GM12878 (cell line): ENCODE data around the gene STAG1. TPM values are rescaled to one million over a fixed set of nuclear protein-coding genes. Genes with fewer than 3 reads are reported as not detected.

ENCODE experiments used
- ATAC-seq: fragments of 200-7000 bp; cut with Tn5 transposase; 3 replicates; pipeline ENCODE4 v1.9.1; 2020; ENCODE audit warnings: mild to moderate bottlenecking, moderate library complexity
- BruUV-seq: library from RNA; stranded (reverse); fragments of 400-500 nt; replicated peaks from 2 replicates; lab custom pipeline; 2021; lab: Mats Ljungman, UMichigan
- CTCF ChIA-PET: fragments of 300-600 bp; sonication (Branson Sonifier 250); formaldehyde crosslinking; extraction: SDS; loops from one replicate; lab custom pipeline; 2021; ENCODE audit warnings: inconsistent platforms; lab: Yijun Ruan, JAX
- POLR2A ChIA-PET: fragments of 350-600 bp; formaldehyde crosslinking; extraction: SDS; loops from one replicate; lab custom pipeline; 2021; ENCODE audit warnings: inconsistent platforms; lab: Charles Lee
- RAD21 ChIA-PET: fragments of 300-600 bp; sonication (Branson Sonifier 250); formaldehyde crosslinking; loops from one replicate; lab custom pipeline; 2023; ENCODE audit warnings: antibody characterized with exemption; ENCODE audit not compliant: unreplicated experiment; lab: Charles Lee
- SMC1A ChIA-PET: fragments of 300-600 bp; sonication (Branson Sonifier 250); formaldehyde crosslinking; loops from one replicate; lab custom pipeline; 2023; ENCODE audit not compliant: unreplicated experiment, uncharacterized antibody; lab: Charles Lee
- DNase-seq: peaks from one replicate; pipeline ENCODE4 v3.0.0-alpha.2; 2011; ENCODE audit warnings: low read depth, low spot score
- FAIRE-seq: peaks from 3 replicates; lab custom pipeline; 2011; peaks lifted over from hg19 to GRCh38; lab: Jason Lieb, UNC
- H2AFZ ChIP-seq: 2 replicates; pipeline ENCODE4 v1.6.0; 2011; ENCODE audit warnings: low read depth, low read length, control low read depth; ENCODE audit not compliant: control insufficient read depth
- H3K27ac ChIP-seq: 2 replicates; pipeline ENCODE4 v1.5.1; 2011; ENCODE audit warnings: control low read depth; ENCODE audit not compliant: control insufficient read depth, insufficient read depth
- H3K27me3 ChIP-seq, 2 experiments: replicated peaks in 1 of 2; 2 replicates each; pipeline versions ENCODE4 v1.6.0 to v1.6.1; 2011; ENCODE audit warnings: low read length in 1 of 2; ENCODE audit not compliant: control insufficient read depth in 2 of 2, insufficient read depth in 2 of 2
- H3K36me3 ChIP-seq, 2 experiments: 2 replicates each; pipeline ENCODE4 v1.5.1; 2011; ENCODE audit warnings: low read length in 1 of 2; ENCODE audit not compliant: control insufficient read depth in 2 of 2, insufficient read depth in 2 of 2
- H3K4me1 ChIP-seq: 2 replicates; pipeline ENCODE4 v1.6.1; 2011; ENCODE audit warnings: mild to moderate bottlenecking, low read length, moderate library complexity, mixed read lengths; ENCODE audit not compliant: control insufficient read depth, insufficient read depth
- H3K4me2 ChIP-seq: 2 replicates; pipeline ENCODE4 v1.6.0; 2011; ENCODE audit warnings: control low read depth; ENCODE audit not compliant: control insufficient read depth, insufficient read depth
- H3K4me3 ChIP-seq: fragments of 200-600 bp; sonication (generic); 2 replicates; pipeline ENCODE4 v1.5.1; 2016
- H3K79me2 ChIP-seq: 2 replicates; pipeline ENCODE4 v1.6.0; 2011; ENCODE audit warnings: low read length; ENCODE audit not compliant: control insufficient read depth, insufficient read depth
- H3K9ac ChIP-seq: 2 replicates; pipeline ENCODE4 v1.8.0; 2011; ENCODE audit warnings: low read length, control low read depth, mixed read lengths; ENCODE audit not compliant: control insufficient read depth, insufficient read depth
- H3K9me3 ChIP-seq: replicated peaks from 3 replicates; pipeline ENCODE4 v1.5.1; 2011; ENCODE audit warnings: mild to moderate bottlenecking, low read length; ENCODE audit not compliant: control insufficient read depth, insufficient read depth
- H4K20me1 ChIP-seq: 2 replicates; pipeline ENCODE4 v1.6.0; 2011; ENCODE audit not compliant: control insufficient read depth, insufficient read depth
- CBX5 ChIP-seq: sonication (generic); IDR thresholded peaks from 2 replicates; pipeline ENCODE4 v1.6.1; 2016; ENCODE audit warnings: low read depth, moderate library complexity, mild to moderate bottlenecking, inconsistent platforms
- E4F1 ChIP-seq: fragments of 450-650 bp; IDR thresholded peaks from 2 replicates; pipeline ENCODE4 v1.6.1; 2018; ENCODE audit warnings: borderline replicate concordance, mild to moderate bottlenecking; ENCODE audit not compliant: partially characterized antibody
- HSF1 ChIP-seq: fragments of 150-350 bp; IDR thresholded peaks from 2 replicates; pipeline ENCODE4 v1.6.1; 2014; ENCODE audit warnings: mild to moderate bottlenecking, low read depth, low read length
- IKZF2 ChIP-seq, 2 experiments: fragments of 450-650 bp; IDR thresholded peaks; 2 replicates each; pipeline ENCODE4 v1.6.1; 2017; ENCODE audit warnings: mild to moderate bottlenecking in 2 of 2, moderate library complexity in 2 of 2
- IRF3 ChIP-seq: fragments of 450-650 bp; IDR thresholded peaks from 2 replicates; pipeline ENCODE4 v1.6.1; 2014; ENCODE audit warnings: mild to moderate bottlenecking
- NKRF ChIP-seq: fragments of 450-650 bp; conservative IDR thresholded peaks from 2 replicates; pipeline ENCODE4 v1.6.1; 2017; ENCODE audit warnings: mild to moderate bottlenecking, moderate library complexity
- PAX8 ChIP-seq: fragments of 450-650 bp; IDR thresholded peaks from 2 replicates; pipeline ENCODE4 v1.6.1; 2017; ENCODE audit warnings: mild to moderate bottlenecking, moderate library complexity
- POU2F2 ChIP-seq: IDR thresholded peaks from 3 replicates; pipeline ENCODE4 v1.6.1; 2011; ENCODE audit warnings: low read depth, mild to moderate bottlenecking, low read length, borderline replicate concordance
- SUPT20H ChIP-seq: IDR thresholded peaks from 2 replicates; pipeline ENCODE4 v1.6.1; 2011; ENCODE audit warnings: low read depth, mild to moderate bottlenecking, low read length, moderate library complexity, borderline replicate concordance; ENCODE audit not compliant: control insufficient read depth
- TCF7 ChIP-seq: IDR thresholded peaks from 2 replicates; pipeline ENCODE4 v1.6.1; 2014; ENCODE audit warnings: antibody characterized with exemption, borderline replicate concordance
- WRNIP1 ChIP-seq: IDR thresholded peaks from 2 replicates; pipeline ENCODE4 v1.6.1; 2011; ENCODE audit warnings: low read depth, low read length, improper control_type of control experiment, borderline replicate concordance
- ZZZ3 ChIP-seq: IDR thresholded peaks from 2 replicates; pipeline ENCODE4 v1.6.1; 2011; ENCODE audit warnings: low read depth; ENCODE audit not compliant: control insufficient read depth, insufficient read length
- WGBS: methylation state at CpG from one replicate; pipeline ENCODE4 v1.1.6; 2016; ENCODE audit warnings: low lambda C conversion rate; ENCODE audit not compliant: insufficient replicate concordance, insufficient coverage; ENCODE audit errors: missing lambda C conversion rate; 5-methylcytosine and 5-hydroxymethylcytosine counted together
- in situ Hi-C: fragments of 300-500 bp; cut with MboI; formaldehyde crosslinking; loops from 9 replicates; pipeline ENCODE4 v1.14.3; 2018; ENCODE audit warnings: mixed read lengths
- intact Hi-C: fragments of 100-400 bp; cut with micrococcal nuclease; formaldehyde crosslinking; loops from one replicate; pipeline ENCODE4 v1.14.2; 2022; ENCODE audit not compliant: unreplicated experiment
- polyA plus RNA-seq, 11 experiments: library from polyadenylated mRNA; depleted of rRNA in 4 of 11; unstranded in 6 of 11; stranded (reverse) in 5 of 11; fragments of >200 nt; fragmentation: Nextera tagmentation in 4 of 11; fragmentation: Illumina TruSeq in 1 of 11; extraction: Ambion mirVana in 4 of 11; extraction: Trizol in 1 of 11; gene quantifications; 1 replicate in 1 of 11; 2 replicates in 10 of 11; pipeline versions ENCODE4 v1.2.1 to v1.2.3, GENCODE V29; 2011 to 2016; ENCODE audit warnings: inconsistent platforms in 2 of 11, missing spikeins in 2 of 11, low read depth in 1 of 11
- total RNA-seq, 4 experiments: library from RNA; depleted of rRNA in 3 of 4; stranded (reverse); fragments of >200 nt in 3 of 4; fragmentation: Illumina TruSeq in 1 of 4; extraction: Trizol in 1 of 4; gene quantifications; 2 replicates each; pipeline versions ENCODE4 v1.2.1 to v1.2.3, GENCODE V29; 2013 to 2021
- TF ChIP-seq, protein P1 (sequence below): IDR thresholded peaks from 2 replicates; pipeline ENCODE4 v1.6.1; 2011; ENCODE audit warnings: mild to moderate bottlenecking, low read depth, low read length, moderate library complexity; ENCODE audit not compliant: insufficient replicate concordance

Gene STAG1
- total and polyA plus RNA-seq, 10 of the 15 experiments (the other 5 are each of a cell fraction or from before 2014, with no cell fraction given) = 4.4 to 30.1 (median 20.2) TPM

DNA sequence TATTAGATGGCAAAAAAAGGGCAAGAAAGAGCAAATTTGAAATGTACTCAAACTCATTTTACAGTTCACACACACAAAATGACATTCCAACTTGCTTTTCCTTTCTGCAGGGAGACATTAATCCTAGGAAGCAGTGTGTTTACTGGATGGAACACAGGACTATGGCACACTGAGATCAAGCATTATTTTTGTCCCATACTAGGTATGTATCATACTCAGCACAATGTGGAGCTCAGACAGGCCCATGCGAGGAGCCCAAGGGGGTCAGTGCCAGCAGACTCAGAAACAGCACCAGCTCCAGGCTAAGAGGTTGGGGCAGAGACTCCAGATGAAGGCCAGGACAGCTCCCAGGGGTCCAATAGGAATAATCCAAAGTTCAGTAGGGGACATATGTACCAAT is 36.0 kb upstream of the STAG1 start:
- no peaks in the 10 kb centered on the region; the same call in 1 of the 2 replicates for H3K4me1 ChIP-seq
- WGBS = 93% methylated on average over 1 of the region's 1 CpG

More for the DNA sequence above, 36.0 kb upstream of the STAG1 start:
- RAD21 ChIA-PET = interaction anchor here (1.8 to 2.1 kb wide), 3 partner anchors 35 to 226 kb away, joined by 7 to 10 read pairs (median 8); partner anchors contain the start of genes NCK1 and STAG1
- no peak overlapping the region for H3K4me3 ChIP-seq
- TF ChIP-seq TCF7 (no peak), HSF1 (no peak), E4F1 (no peak), POU2F2 (no peak), ZZZ3 (no peak), WRNIP1 (no peak), CBX5 (no peak), IKZF2 (IDR thresholded peaks at IDR 0.05) (no peak), NKRF (no peak), SUPT20H (no peak), IRF3 (no peak), PAX8 (no peak)
- TF ChIP-seq, protein P1, sequence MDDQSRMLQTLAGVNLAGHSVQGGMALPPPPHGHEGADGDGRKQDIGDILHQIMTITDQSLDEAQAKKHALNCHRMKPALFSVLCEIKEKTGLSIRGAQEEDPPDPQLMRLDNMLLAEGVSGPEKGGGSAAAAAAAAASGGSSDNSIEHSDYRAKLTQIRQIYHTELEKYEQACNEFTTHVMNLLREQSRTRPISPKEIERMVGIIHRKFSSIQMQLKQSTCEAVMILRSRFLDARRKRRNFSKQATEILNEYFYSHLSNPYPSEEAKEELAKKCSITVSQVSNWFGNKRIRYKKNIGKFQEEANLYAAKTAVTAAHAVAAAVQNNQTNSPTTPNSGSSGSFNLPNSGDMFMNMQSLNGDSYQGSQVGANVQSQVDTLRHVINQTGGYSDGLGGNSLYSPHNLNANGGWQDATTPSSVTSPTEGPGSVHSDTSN = no peak
- TF ChIP-seq, all 136 proteins: peak for 0
- SMC1A ChIA-PET = interaction anchor here (1.5 kb wide), 1 partner anchor 35 kb away, joined by 4 read pairs; the partner anchor contains the start of gene STAG1
- CTCF ChIA-PET = interaction anchor here (0.9 to 1.9 kb wide), 2 partner anchors 10 to 36 kb away, joined by 3 to 8 read pairs; partner anchors contain the start of gene STAG1
- in situ Hi-C loops (no loop called here), intact Hi-C loops (no loop called here)
- POLR2A ChIA-PET = no interaction called here
- H4K20me1 ChIP-seq = no peaks in the 10 kb centered on the region
- no peak overlapping the region for H3K4me2 ChIP-seq
- no peak overlapping the region for H3K27ac ChIP-seq
- no peaks in the 10 kb centered on the region for H3K79me2 ChIP-seq
- ATAC-seq (no peak), FAIRE-seq (no peak), DNase-seq (no peak)
- H3K9me3 ChIP-seq = no peaks in the 10 kb centered on the region
- no TSS peak for BruUV-seq
- no peaks in the 10 kb centered on the region for H3K36me3 ChIP-seq
- H2AFZ ChIP-seq = no peak overlapping the region
- H3K27me3 ChIP-seq = no peaks in the 10 kb centered on the region; a peak in 1 of 4 replicates
- H3K9ac ChIP-seq = no peak overlapping the region
